ENCODE results near the gene ESPNL.

The ESPNL gene

DNA sequence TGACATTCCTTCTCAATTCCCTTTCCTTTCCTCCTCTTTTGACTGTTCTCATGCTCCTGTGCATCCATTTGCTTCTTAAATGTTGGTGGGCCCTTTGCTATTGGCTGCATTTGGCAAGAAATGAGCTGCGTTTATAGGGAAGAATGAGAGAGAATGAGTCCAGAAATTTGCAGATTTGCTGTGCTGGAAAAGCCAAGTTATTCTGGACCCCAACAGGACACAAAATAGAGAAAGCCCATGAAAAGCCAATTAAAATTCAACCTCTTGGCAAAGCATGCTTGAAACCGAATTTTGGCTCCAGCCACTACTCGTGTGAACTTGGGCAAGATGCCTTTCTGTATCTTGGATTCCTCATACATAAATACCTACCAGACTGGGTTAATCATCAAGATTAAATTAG, 40.6 kb upstream of the ESPNL start:
- TF ChIP-seq, protein P1, sequence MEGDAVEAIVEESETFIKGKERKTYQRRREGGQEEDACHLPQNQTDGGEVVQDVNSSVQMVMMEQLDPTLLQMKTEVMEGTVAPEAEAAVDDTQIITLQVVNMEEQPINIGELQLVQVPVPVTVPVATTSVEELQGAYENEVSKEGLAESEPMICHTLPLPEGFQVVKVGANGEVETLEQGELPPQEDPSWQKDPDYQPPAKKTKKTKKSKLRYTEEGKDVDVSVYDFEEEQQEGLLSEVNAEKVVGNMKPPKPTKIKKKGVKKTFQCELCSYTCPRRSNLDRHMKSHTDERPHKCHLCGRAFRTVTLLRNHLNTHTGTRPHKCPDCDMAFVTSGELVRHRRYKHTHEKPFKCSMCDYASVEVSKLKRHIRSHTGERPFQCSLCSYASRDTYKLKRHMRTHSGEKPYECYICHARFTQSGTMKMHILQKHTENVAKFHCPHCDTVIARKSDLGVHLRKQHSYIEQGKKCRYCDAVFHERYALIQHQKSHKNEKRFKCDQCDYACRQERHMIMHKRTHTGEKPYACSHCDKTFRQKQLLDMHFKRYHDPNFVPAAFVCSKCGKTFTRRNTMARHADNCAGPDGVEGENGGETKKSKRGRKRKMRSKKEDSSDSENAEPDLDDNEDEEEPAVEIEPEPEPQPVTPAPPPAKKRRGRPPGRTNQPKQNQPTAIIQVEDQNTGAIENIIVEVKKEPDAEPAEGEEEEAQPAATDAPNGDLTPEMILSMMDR (IDR thresholded peaks at IDR 0.05): no peak

DNA sequence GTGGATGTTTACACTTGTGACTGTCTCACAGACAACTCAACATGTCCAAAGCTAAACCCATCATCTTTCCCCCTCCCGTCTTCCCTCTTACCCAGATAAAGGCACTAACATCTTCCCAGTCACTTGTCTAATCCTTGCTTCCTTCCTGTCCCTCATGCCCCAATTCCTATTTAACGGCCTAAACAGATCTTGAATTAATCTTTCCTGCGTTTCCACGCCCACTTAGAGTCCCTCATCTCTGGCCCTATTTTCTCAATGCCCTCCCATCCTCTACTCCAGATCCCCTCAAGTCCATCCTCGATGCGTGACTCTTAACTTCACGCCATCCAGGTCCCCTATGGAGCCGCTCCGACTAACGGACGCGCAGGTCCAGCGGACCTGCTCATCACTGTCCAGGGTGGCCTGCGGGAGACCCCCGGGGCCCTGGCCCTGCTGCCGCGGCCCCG, 40.0 kb upstream of the ESPNL start:
- Histone ChIP-seq H3K79me2 (no peaks in the 10 kb centered on the region), H3K27me3 (ENCODE audit: control insufficient read depth, insufficient read depth, low read length) (no peaks in the 10 kb centered on the region), H3K36me3 (ENCODE audit: control insufficient read depth, insufficient read depth, low read length) (no peaks in the 10 kb centered on the region), H3K27ac (peak overlapping the region; percentile 92), H2AFZ (peak overlapping the region; percentile 99), H3K4me1 (peaks cover 19% of the 10 kb centered on the region), H3K4me2 (ENCODE audit: low read length) (peak overlapping the region; percentile 85), H3K9me3 (ENCODE audit: control insufficient read depth, low read length) (no peaks in the 10 kb centered on the region), H3K9ac (peak overlapping the region; percentile 73), H3K4me3 (ENCODE audit: low read depth, low read length) (peak overlapping the region; percentile 91)
- TF ChIP-seq, protein P1 (IDR thresholded peaks at IDR 0.05): no peak

More for the DNA sequence above, 40.6 kb upstream of the ESPNL start:
- Histone ChIP-seq H3K36me3 (ENCODE audit: control insufficient read depth, insufficient read depth, low read length) (no peaks in the 10 kb centered on the region), H3K27me3 (ENCODE audit: control insufficient read depth, insufficient read depth, low read length) (no peaks in the 10 kb centered on the region), H2AFZ (no peak overlapping the region), H3K4me3 (ENCODE audit: low read depth, low read length) (peak overlapping the region; percentile 91), H3K27ac (peak overlapping the region; percentile 92), H3K9ac (no peak overlapping the region), H3K4me1 (peaks cover 18% of the 10 kb centered on the region), H3K4me2 (ENCODE audit: low read length) (peak overlapping the region; percentile 85), H3K9me3 (ENCODE audit: control insufficient read depth, low read length) (no peaks in the 10 kb centered on the region), H3K79me2 (no peaks in the 10 kb centered on the region)

DNA sequence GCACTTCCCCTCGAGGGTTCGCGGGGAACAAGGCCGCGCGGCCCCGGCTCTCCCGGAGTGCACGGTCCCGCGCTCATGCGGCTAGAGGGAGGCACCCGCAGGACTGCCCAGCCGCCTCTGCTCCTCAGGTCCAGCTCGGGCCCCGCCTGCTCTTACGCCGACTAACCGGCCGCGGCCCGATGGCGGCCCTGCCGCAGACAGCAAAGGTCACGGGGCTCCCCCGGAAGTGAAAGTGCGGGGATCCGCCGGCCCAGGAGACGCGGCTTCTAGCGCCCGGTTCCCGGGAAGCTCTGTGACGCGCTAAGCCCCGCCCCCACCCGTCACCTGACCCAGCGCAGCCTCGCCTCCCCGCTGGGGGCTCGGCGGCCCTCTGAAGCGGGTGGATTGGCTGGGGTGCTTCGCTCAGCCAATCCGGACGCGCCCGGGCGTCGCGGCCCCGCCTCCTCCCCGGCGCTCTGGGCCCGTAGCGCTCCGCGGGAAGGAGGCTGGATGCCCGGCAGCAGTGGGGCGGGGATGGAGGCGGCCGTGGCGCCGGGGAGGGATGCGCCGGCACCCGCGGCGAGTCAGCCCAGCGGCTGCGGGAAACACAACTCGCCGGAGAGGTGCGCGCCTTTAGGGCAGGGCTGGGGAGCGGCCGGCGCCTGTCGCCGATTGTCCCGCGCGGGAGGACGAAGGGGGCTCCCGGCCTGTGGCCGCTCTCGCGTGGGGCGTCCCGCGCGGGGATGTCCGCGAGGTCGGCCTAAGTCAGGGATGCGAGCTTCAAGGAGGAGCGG, 39.4 kb upstream of the ESPNL start, which contains the start of gene SCLY:
Gene SCLY (plus strand): TSS at position 460 of the 773 bp plus-strand sequence. CDS start 54 bp downstream, at position 514.
- Histone ChIP-seq H3K27ac (peak within 1 kb of the TSS; percentile 92), H3K4me3 (ENCODE audit: low read depth, low read length) (peak within 1 kb of the TSS; percentile 91), H3K9ac (peak within 1 kb of the TSS; percentile 73), H2AFZ (peak within 1 kb of the TSS; percentile 99), H3K9me3 (ENCODE audit: control insufficient read depth, low read length) (no peaks in the 10 kb centered on the region), H3K4me2 (ENCODE audit: low read length) (peak within 1 kb of the TSS; percentile 85), H3K79me2 (no peaks in the 10 kb centered on the region), H3K27me3 (ENCODE audit: control insufficient read depth, insufficient read depth, low read length) (no peaks in the 10 kb centered on the region), H3K36me3 (ENCODE audit: control insufficient read depth, insufficient read depth, low read length) (no peaks in the 10 kb centered on the region), H3K4me1 (peaks cover 19% of the 10 kb centered on the region)
- TF ChIP-seq, protein P1 (IDR thresholded peaks at IDR 0.05): no peak

DNA sequence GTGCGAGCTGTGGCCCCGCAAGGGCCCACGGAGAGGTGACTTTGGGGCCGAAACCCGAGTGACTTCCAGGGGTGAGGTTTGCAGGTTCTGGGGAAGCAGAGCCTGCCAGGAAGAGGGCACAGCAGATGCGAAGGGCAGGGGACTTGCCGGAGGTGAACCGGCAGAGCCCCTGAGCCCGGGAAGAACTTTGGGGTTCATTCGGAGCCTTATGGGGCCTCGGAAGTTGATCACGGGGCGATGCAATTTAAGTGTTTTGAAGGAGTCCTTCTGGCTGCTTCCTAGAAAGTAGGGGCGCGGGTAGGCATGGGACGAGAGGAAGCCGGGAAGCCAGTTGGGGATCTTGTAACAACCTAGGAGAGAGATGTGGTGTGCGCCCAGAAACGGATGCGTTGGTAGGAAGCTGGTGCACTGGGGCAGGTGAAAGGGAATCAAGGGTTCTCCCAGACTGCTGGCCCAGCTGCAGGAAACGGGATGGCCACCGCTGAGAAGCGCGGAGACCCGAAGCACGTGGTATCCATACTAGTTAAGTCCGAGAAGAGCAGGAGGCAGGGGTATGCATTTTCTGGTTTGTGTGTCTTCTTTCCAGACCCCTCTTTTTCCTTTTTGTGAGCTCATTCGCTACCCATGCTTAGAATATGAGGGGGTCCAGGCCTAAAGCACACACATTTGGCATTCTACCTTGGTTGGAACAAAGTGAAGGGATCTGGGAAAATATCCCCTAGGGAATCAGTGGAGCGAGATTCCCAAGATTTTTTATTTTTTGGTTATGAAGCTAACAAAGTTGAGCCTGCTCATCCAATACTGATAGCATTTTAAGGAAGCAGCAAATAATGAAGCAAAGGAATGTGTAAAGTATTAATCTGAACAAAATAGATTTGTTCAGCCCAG, 38.6 kb upstream of the ESPNL start:
- no peaks in the 10 kb centered on the region for H3K9me3 ChIP-seq (ENCODE audit: control insufficient read depth, low read length)
- peak overlapping the region; percentile 77 for H3K4me2 ChIP-seq (ENCODE audit: low read length)
- TF ChIP-seq, protein P1 (IDR thresholded peaks at IDR 0.05): no peak
- no peaks in the 10 kb centered on the region for H3K79me2 ChIP-seq
- peak overlapping the region; percentile 82 for H2AFZ ChIP-seq
- H3K36me3 ChIP-seq (ENCODE audit: control insufficient read depth, insufficient read depth, low read length): no peaks in the 10 kb centered on the region
- peak overlapping the region; percentile 4 for H3K9ac ChIP-seq
- H3K27ac ChIP-seq: peak overlapping the region; percentile 92
- H3K4me1 ChIP-seq: peaks cover 19% of the 10 kb centered on the region
- peak overlapping the region; percentile 91 for H3K4me3 ChIP-seq (ENCODE audit: low read depth, low read length)
- no peaks in the 10 kb centered on the region for H3K27me3 ChIP-seq (ENCODE audit: control insufficient read depth, insufficient read depth, low read length)

Data from parathyroid adenoma (tissue), 2 donors.